ENCODE results near the gene SCARB1. TPM values are rescaled to one million over a fixed set of nuclear protein-coding genes. Genes with fewer than 3 reads are reported as not detected.

The SCARB1 gene
- total RNA-seq, 1 experiment from 2014 or later, result 359 TPM

DNA sequence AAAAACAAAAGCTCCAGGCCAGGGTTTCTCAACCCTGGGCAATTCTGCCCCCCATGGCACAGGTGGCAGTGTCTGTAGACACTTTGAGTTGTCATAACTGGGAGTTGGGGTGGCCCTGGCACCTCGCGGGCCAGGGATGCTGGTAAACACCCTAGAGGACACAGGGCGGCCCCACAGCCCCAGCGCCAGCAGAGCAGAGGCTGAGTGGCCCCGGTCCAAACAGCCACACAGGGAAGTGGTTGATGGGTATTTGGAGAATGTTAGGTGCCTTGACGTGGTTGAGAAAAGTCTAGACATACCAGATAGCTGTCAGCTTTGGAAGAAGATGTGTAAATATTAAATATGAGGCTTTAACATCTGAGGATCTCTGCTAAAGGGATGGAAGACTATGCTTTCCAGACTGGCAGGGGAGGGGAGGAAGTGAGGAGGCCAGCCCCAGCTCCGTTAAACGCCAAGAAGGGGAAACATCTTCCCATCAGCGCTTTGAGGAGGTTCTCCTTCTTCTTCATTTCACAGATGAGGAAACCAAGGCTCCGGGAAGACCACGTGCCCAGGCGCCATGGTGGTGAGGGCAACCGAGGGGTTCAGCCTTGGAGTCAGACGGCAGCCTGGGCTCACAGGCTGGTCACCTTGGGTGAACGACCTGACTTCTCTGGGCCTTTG is 103.7 kb downstream of the SCARB1 start:
- TF ChIP-seq, protein P1, sequence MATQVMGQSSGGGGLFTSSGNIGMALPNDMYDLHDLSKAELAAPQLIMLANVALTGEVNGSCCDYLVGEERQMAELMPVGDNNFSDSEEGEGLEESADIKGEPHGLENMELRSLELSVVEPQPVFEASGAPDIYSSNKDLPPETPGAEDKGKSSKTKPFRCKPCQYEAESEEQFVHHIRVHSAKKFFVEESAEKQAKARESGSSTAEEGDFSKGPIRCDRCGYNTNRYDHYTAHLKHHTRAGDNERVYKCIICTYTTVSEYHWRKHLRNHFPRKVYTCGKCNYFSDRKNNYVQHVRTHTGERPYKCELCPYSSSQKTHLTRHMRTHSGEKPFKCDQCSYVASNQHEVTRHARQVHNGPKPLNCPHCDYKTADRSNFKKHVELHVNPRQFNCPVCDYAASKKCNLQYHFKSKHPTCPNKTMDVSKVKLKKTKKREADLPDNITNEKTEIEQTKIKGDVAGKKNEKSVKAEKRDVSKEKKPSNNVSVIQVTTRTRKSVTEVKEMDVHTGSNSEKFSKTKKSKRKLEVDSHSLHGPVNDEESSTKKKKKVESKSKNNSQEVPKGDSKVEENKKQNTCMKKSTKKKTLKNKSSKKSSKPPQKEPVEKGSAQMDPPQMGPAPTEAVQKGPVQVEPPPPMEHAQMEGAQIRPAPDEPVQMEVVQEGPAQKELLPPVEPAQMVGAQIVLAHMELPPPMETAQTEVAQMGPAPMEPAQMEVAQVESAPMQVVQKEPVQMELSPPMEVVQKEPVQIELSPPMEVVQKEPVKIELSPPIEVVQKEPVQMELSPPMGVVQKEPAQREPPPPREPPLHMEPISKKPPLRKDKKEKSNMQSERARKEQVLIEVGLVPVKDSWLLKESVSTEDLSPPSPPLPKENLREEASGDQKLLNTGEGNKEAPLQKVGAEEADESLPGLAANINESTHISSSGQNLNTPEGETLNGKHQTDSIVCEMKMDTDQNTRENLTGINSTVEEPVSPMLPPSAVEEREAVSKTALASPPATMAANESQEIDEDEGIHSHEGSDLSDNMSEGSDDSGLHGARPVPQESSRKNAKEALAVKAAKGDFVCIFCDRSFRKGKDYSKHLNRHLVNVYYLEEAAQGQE (IDR thresholded peaks at IDR 0.05; ENCODE audit: insufficient read depth in 1 of 2, low read depth in 2 of 2, low read length in 1 of 2), result no peak
- no peak for TF ChIP-seq POLR2AphosphoS5 (IDR thresholded peaks at IDR 0.05; ENCODE audit: low read depth, low read length)
- TF ChIP-seq, protein P2, sequence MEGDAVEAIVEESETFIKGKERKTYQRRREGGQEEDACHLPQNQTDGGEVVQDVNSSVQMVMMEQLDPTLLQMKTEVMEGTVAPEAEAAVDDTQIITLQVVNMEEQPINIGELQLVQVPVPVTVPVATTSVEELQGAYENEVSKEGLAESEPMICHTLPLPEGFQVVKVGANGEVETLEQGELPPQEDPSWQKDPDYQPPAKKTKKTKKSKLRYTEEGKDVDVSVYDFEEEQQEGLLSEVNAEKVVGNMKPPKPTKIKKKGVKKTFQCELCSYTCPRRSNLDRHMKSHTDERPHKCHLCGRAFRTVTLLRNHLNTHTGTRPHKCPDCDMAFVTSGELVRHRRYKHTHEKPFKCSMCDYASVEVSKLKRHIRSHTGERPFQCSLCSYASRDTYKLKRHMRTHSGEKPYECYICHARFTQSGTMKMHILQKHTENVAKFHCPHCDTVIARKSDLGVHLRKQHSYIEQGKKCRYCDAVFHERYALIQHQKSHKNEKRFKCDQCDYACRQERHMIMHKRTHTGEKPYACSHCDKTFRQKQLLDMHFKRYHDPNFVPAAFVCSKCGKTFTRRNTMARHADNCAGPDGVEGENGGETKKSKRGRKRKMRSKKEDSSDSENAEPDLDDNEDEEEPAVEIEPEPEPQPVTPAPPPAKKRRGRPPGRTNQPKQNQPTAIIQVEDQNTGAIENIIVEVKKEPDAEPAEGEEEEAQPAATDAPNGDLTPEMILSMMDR (IDR thresholded peaks at IDR 0.05), result no peak
- no peak for TF ChIP-seq TCF7L2 (IDR thresholded peaks at IDR 0.05; ENCODE audit: low read depth, low read length)
- TF ChIP-seq SIN3A (IDR thresholded peaks at IDR 0.05; ENCODE audit: borderline replicate concordance, insufficient read depth, low read depth, low read length), result no peak
- POLR2A ChIA-PET, result interaction anchor here (0.6 kb wide), 1 partner anchor 701 kb away, joined by 3 read pairs; no protein-coding TSS in a partner anchor
- ATAC-seq, result 0 out of 2 replicates have a peak, but pooled peaks have one; percentile 24
- Histone ChIP-seq H3K4me1 (ENCODE audit: control insufficient read depth, insufficient read depth, low read length) (peaks cover 26% of the 10 kb centered on the region), H3K4me3 (ENCODE audit: low read depth in 2 of 2, low read length in 2 of 2) (no peak overlapping the region), H3K27me3 (ENCODE audit: control insufficient read depth, insufficient read depth, low read length) (no peaks in the 10 kb centered on the region), H3K27ac (ENCODE audit: low read length) (peak overlapping the region; percentile 75), H3K36me3 (ENCODE audit: control insufficient read depth, insufficient read depth, low read length) (no peaks in the 10 kb centered on the region), H3K9me3 (ENCODE audit: control insufficient read depth, insufficient read depth, low read depth, low read length) (peaks cover 13% of the 10 kb centered on the region; the same call in 1 of the 2 replicates)
- no TSS peak for BruUV-seq (replicated peaks)
- CTCF ChIA-PET, result no interaction called here
- in situ Hi-C loops (cut with HindIII; ENCODE audit: low pct_unique_long_range_greater_than_20kb, low sequenced_read_pairs), result no loop called here
- DNase-seq (ENCODE audit: low read depth, low spot score), result no peak
- intact Hi-C loops (cut with micrococcal nuclease; ENCODE audit: unreplicated experiment), result loop anchor here (10.0 kb wide), 1 partner anchor 195 kb away; the partner anchor contains the start of gene NCOR2

DNA sequence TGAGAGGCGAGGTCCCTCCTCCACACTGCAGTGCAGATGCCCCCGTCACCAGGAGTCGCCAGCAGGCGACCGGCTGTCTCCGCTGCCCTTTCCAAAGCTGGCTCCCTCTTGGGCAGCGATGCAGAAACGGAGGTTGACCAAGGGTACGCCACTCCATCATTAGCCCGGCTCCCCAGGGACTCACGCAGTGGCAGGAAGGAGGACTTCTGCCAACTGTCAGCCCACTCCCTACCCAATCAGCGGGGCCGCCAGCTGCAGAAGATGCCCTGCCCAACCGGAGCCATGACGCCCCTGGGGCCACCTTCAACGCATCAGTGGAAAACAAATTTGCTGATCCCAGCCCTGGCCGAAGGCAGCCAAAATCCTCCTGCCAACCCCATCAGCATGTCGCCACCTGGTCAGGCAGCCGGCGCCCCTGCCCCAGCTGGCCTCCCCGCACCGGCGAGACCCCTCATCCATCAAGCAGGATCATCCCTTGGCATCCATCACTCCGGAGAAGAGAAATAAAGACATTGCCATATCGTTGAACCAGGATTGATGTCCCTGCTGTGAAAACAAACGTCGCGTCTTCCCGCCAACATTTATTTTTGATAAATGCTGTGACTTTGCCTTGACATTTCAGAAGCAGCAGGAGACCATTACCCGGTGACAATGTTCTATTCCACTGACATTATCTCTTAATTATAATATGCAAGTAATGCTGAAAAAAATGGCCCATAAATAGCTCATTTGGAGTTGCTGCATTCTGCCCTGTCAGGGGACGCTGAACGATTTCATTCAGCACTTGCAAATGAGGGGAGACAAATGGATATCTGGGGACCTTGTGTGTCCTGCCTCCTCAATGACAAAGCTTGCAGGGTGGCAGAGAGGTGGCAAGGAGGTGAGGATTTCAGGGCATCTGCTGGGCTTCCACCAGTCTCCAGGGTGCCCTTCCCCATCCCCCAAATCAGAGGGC is 105.1 kb downstream of the SCARB1 start:
- no peak overlapping the region for H3K4me3 ChIP-seq (ENCODE audit: low read depth in 2 of 2, low read length in 2 of 2)
- intact Hi-C loops (cut with micrococcal nuclease; ENCODE audit: unreplicated experiment) (no loop called here), in situ Hi-C loops (cut with HindIII; ENCODE audit: low pct_unique_long_range_greater_than_20kb, low sequenced_read_pairs) (no loop called here)
- POLR2A ChIA-PET, result no interaction called here
- no peaks in the 10 kb centered on the region for H3K27me3 ChIP-seq (ENCODE audit: control insufficient read depth, insufficient read depth, low read length)
- TF ChIP-seq, protein P1 (IDR thresholded peaks at IDR 0.05; ENCODE audit: insufficient read depth in 1 of 2, low read depth in 2 of 2, low read length in 1 of 2), result no peak
- TF ChIP-seq SIN3A (IDR thresholded peaks at IDR 0.05; ENCODE audit: borderline replicate concordance, insufficient read depth, low read depth, low read length) (no peak), POLR2AphosphoS5 (IDR thresholded peaks at IDR 0.05; ENCODE audit: low read depth, low read length) (no peak)
- TF ChIP-seq, protein P2 (IDR thresholded peaks at IDR 0.05), result no peak
- CTCF ChIA-PET, result no interaction called here
- BruUV-seq (replicated peaks), result no TSS peak
- ATAC-seq (no peak), DNase-seq (ENCODE audit: low read depth, low spot score) (no peak)
- peaks cover 8% of the 10 kb centered on the region; the same call in 1 of the 2 replicates for H3K9me3 ChIP-seq (ENCODE audit: control insufficient read depth, insufficient read depth, low read depth, low read length)
- H3K27ac ChIP-seq (ENCODE audit: low read length), result peak overlapping the region; percentile 75
- H3K36me3 ChIP-seq (ENCODE audit: control insufficient read depth, insufficient read depth, low read length), result no peaks in the 10 kb centered on the region
- peaks cover 31% of the 10 kb centered on the region for H3K4me1 ChIP-seq (ENCODE audit: control insufficient read depth, insufficient read depth, low read length)

Data from Panc1 (cell line).